Fibroblast of skin of scalp (primary cell): ENCODE data around the gene STK32B.
"Not testable (repeated sequence)": the region's sequence is repeated elsewhere in the genome, so short reads cannot be mapped to it uniquely, and the experiment has no call there.

Experiments used
- DNase-seq: peaks from one replicate; pipeline ENCODE4 v3.0.0-alpha.2; 2013

Gene STK32B

GRCh38 chr4:5030927-5031326 lies 20.4 kb upstream of the STK32B start:
- no peak for DNase-seq

GRCh38 chr4:5032813-5033212 lies 18.5 kb upstream of the STK32B start:
- no peak for DNase-seq

GRCh38 chr4:5033281-5033841 lies 17.9 kb upstream of the STK32B start:
- no peak for DNase-seq

- no peak for DNase-seq
Measured at GRCh38 chr4:5034206-5034605, 17.1 kb upstream of the STK32B start.

GRCh38 chr4:5036239-5036638 lies 15.0 kb upstream of the STK32B start:
- DNase-seq: peak; percentile 77

- peak; percentile 95 for DNase-seq
Measured at GRCh38 chr4:5037553-5038551, 13.4 kb upstream of the STK32B start.

- no peak for DNase-seq
Measured at GRCh38 chr4:5039800-5040199, 11.5 kb upstream of the STK32B start.

GRCh38 chr4:5040856-5041620 lies 10.2 kb upstream of the STK32B start:
- DNase-seq: no peak

- no peak for DNase-seq
Measured at GRCh38 chr4:5041699-5042098, 9.6 kb upstream of the STK32B start.

- DNase-seq: no peak
Measured at GRCh38 chr4:5043579-5043978, 7.7 kb upstream of the STK32B start.

GRCh38 chr4:5044341-5044740 lies 6.9 kb upstream of the STK32B start:
- DNase-seq: no peak

GRCh38 chr4:5045097-5045496 lies 6.2 kb upstream of the STK32B start:
- peak; percentile 51 for DNase-seq

GRCh38 chr4:5048721-5049120 lies 2.6 kb upstream of the STK32B start:
- DNase-seq: no peak

- peak; percentile 87 for DNase-seq
Measured at GRCh38 chr4:5050520-5051277, 581 bp upstream of the STK32B start.

GRCh38 chr4:5052204-5052702 lies 973 bp downstream of the STK32B start:
- DNase-seq: peak; percentile 44

- no peak for DNase-seq
Measured at GRCh38 chr4:5052726-5053425, 1.6 kb downstream of the STK32B start.

- no peak for DNase-seq
Measured at GRCh38 chr4:5054532-5054931, 3.3 kb downstream of the STK32B start.

- no peak for DNase-seq
Measured at GRCh38 chr4:5055411-5055810, 4.1 kb downstream of the STK32B start.

- no peak for DNase-seq
Measured at GRCh38 chr4:5066101-5066500, 14.8 kb downstream of the STK32B start.

GRCh38 chr4:5066968-5067367 lies 15.7 kb downstream of the STK32B start:
- not testable (repeated sequence) for DNase-seq

- DNase-seq: no peak
Measured at GRCh38 chr4:5067908-5068307, 16.6 kb downstream of the STK32B start.

- DNase-seq: no peak
Measured at GRCh38 chr4:5069901-5070300, 18.6 kb downstream of the STK32B start.
